ENCODE results near the gene AIP. TPM values are rescaled to one million over a fixed set of nuclear protein-coding genes. Genes with fewer than 3 reads are reported as not detected.

AIP gene
- 100 to 1,000 TPM in 1 of 6 donors, 10 to 100 TPM in 5; 51.1 to 101 (median 75.3) TPM for total RNA-seq

DNA sequence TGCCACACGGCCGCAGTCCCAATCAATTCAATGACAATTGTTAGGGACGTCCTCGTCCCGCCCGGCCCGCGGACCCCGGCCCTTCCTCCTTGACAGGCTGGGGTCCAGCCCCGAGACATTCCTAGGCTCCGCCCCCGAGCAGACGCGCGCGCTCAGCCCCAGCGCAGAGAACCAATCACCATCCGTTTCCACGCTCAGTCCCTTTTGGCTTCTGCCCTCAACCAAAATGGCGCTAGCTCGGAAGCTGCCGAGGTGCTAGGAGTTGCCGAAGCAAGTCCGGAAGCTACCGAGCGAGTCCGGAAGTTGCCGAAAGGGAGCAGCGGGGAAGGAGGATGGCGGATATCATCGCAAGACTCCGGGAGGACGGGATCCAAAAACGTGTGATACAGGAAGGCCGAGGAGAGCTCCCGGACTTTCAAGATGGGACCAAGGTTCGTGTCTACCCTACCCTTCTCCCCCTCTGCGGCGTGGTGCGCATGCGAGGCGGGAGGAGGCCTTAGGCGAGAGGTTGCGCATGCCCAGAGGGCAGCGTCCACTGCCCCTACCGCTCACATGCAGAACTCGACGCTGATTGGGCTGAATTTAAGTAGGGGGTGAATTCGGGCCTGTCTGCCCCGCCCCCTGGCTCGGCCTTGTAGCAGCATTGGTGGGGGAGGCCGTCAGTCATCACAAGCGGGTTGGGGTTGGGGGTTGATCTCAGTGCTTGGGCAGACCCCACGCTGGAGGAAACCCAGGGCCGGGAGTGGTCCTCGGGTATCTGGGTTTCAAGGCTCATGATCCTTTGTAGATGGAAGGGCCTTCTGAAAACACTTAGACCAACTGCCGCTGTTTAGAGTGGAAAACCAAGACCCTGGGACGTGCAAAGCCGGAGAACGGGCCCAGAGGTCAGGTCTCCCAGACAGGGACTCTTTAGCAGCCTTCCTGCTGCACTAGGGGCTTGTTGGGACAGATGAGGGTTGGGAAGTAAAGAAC is at the start of gene AIP:
Gene AIP (plus strand): TSS at position 200 of the 972 bp plus-strand sequence. CDS start 133 bp downstream, at position 333.
- ATAC-seq (ENCODE audit: low FRiP score in 2 of 2) = peak; percentile 98 to 99
- H3K9me3 ChIP-seq = no peaks in the 10 kb centered on the region
- no peaks in the 10 kb centered on the region for H3K27me3 ChIP-seq
- no peak for TF ChIP-seq EP300 (IDR thresholded peaks at IDR 0.05)
- peak in 5 of 6 experiments; percentile 22 to 72 (median 65) for TF ChIP-seq CTCF (IDR thresholded peaks at IDR 0.05)
- TF ChIP-seq POLR2A (IDR thresholded peaks at IDR 0.05) = peak in 3 of 4 donors; percentile 26 to 80 (median 42)
- TF ChIP-seq POLR2AphosphoS5 (IDR thresholded peaks at IDR 0.05) = peak; percentile 82 to 89
- whole genome bisulfite sequencing, 2 donors = 11 to 16% methylated on average over 38 to 60 of the region's 60 CpGs
- H3K4me1 ChIP-seq = peaks cover 29 to 43% (median 33%) of the 10 kb centered on the region in 4 donors
- DNase-seq = peak; percentile 96 to 97
- peaks cover 0 to 16% (median 10%) of the 10 kb centered on the region in 4 donors for H3K36me3 ChIP-seq
- peak within 1 kb of the TSS; percentile 81 to 95 (median 92) for H3K27ac ChIP-seq
- H3K4me3 ChIP-seq = peak within 1 kb of the TSS; percentile 28 to 63 (median 50)

- Histone ChIP-seq H3K27ac (no peak overlapping the region), H3K9me3 (no peaks in the 10 kb centered on the region), H3K4me1 (peaks cover 10 to 28% (median 11%) of the 10 kb centered on the region in 4 donors), H3K27me3 (no peaks in the 10 kb centered on the region), H3K4me3 (no peak overlapping the region), H3K36me3 (peaks cover 4 to 72% (median 65%) of the 10 kb centered on the region in 4 donors)
- DNase-seq (peak in 1 of 2 donors; percentile 75), ATAC-seq (ENCODE audit: low FRiP score in 2 of 2) (no peak)
- 83 to 92% methylated on average over 10 to 18 of the region's 22 CpGs for WGBS, 2 donors
- TF ChIP-seq POLR2A (IDR thresholded peaks at IDR 0.05) (no peak), POLR2AphosphoS5 (IDR thresholded peaks at IDR 0.05) (no peak), CTCF (IDR thresholded peaks at IDR 0.05) (no peak), EP300 (IDR thresholded peaks at IDR 0.05) (no peak)
These were observed 49.1 kb upstream of the AIP start for GRCh38 chr11:67433536-67434394.

DNA sequence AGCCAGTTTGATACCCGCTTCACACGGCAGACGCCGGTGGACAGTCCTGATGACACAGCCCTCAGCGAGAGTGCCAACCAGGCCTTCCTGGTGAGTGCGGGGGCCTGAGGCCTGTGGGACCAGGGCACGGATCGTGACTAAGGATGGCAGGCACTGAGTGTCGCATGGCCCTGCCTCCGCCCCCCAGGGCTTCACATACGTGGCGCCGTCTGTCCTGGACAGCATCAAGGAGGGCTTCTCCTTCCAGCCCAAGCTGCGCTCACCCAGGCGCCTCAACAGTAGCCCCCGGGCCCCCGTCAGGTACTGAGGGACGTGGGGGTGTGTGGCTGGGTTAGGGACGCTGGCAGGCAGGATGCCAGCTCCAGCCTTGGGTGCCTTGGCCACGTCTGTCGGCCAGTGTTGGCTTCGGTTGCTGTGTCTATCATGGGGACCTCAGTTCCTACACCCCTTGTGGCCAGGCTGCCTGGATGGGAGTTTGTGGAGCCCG is 48.4 kb upstream of the AIP start:
- peaks cover 4 to 78% (median 69%) of the 10 kb centered on the region in 4 donors for H3K36me3 ChIP-seq

More for the DNA sequence above, 48.4 kb upstream of the AIP start:
- H3K4me3 ChIP-seq = no peak overlapping the region
- no peak for TF ChIP-seq POLR2AphosphoS5 (IDR thresholded peaks at IDR 0.05)
- no peak for TF ChIP-seq EP300 (IDR thresholded peaks at IDR 0.05)
- no peak for TF ChIP-seq CTCF (IDR thresholded peaks at IDR 0.05)
- no peak for TF ChIP-seq POLR2A (IDR thresholded peaks at IDR 0.05)
- WGBS, 2 donors = 77 to 85% methylated on average over 9 to 16 of the region's 23 CpGs
- no peak for ATAC-seq (ENCODE audit: low FRiP score in 2 of 2)
- peaks cover 4 to 28% (median 8%) of the 10 kb centered on the region in 4 donors for H3K4me1 ChIP-seq
- H3K27me3 ChIP-seq = no peaks in the 10 kb centered on the region
- H3K27ac ChIP-seq = no peak overlapping the region
- H3K9me3 ChIP-seq = no peaks in the 10 kb centered on the region
- peak in 1 of 2 donors; percentile 80 for DNase-seq
